Activated CD4-positive, CD25-positive, alpha-beta regulatory T cell treated with anti-CD3 and anti-CD28 coated beads, Interleukin-2, amount 50 U/mL, for 24 hours (primary cell): ENCODE results near the gene PHOSPHO1.

Experiments
- ATAC-seq, 2 donors: fragments of 150-1000 bp; cut with Tn5 transposase; one replicate each; pipeline ENCODE4 v1.10.0; 2021; ENCODE audit warnings: mild to moderate bottlenecking in 1 of 2, moderate library complexity in 1 of 2

Gene PHOSPHO1

DNA sequence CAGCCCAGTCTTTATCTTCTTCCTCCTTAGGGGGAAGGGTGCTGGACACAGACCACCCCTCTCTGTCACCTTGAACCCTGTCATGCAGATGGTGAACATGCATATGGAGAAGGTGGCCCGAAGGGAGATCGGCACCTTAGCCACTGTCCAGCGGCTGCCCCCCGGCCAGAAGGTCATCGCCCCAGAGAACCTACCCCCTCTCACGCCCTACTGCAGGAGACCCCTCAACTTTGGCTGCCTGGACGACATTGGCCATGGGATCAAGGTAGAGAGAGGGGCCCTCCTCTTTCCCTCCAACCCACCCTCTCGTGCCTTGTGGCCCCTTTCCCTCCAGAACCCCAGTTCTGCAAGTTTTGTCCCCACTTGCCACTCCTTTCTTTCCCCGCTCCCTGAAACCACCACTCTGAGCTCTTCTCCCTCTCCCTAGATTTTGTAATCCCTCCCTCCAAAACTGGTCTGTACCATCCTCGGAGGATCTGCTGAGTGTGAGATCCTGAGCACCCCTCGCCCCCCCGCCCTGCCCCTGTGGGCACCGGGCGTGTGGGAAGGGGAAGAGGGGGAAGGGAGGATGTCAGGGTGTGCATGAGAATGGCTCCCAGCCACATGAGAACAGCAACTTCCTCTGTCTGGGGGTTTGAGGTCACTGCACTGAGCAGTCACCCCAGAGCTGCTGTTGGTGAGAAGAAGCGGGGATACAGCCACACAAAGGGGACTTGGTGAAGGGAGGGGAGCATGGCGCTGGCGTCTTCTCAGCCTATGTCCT lies 12.8 kb downstream of the PHOSPHO1 start:
- peak; percentile 63 to 79 for ATAC-seq

DNA sequence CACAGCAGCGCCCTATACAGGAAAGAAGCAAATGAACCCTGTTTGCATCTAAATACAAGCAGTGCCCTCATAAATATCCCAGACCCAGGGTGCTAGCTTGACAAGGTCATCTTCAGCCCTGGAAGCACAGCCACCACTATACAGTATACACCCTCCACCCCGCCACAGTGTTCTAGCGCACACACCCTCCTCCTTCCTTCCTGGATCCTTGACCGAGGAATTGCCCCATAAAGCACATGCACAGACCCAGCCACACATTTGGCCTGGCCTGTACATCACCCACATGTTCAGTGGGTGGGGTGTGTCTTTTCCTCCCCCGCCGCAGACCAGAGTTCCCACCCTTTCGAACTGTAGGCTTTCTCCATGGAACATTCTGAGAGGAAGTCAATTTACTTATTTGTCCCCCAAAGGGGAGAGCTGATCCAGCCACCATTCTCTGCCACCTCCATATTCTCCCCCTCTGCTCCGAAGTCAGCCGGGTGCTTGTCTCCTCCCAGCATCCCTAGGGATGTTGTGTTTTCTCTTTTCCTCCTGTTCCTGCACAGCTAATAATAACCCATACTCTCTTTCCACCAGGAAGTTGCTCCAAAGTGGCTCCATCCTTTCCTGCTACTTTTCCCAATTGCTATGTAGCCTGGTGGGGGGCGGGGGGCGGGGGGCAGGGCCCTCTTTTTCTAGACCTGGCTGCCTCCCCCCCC lies 13.5 kb downstream of the PHOSPHO1 start:
- no peak for ATAC-seq

DNA sequence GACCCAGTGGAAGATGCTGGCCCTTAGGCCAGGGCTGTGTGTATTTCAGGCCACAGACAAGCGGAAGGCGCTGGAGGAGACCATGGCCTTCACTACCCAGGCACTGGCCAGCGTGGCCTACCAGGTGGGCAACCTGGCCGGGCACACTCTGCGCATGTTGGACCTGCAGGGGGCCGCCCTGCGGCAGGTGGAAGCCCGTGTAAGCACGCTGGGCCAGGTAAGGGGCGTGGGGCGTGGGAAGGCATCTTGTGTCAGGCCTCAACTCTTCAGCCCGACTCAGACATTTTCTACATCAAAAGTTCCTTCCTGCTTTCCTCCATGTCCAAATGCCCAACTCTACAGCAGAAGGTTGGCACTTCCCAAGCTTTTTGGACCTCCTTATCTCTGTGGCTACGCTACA lies 14.1 kb downstream of the PHOSPHO1 start:
- ATAC-seq, result no peak

DNA sequence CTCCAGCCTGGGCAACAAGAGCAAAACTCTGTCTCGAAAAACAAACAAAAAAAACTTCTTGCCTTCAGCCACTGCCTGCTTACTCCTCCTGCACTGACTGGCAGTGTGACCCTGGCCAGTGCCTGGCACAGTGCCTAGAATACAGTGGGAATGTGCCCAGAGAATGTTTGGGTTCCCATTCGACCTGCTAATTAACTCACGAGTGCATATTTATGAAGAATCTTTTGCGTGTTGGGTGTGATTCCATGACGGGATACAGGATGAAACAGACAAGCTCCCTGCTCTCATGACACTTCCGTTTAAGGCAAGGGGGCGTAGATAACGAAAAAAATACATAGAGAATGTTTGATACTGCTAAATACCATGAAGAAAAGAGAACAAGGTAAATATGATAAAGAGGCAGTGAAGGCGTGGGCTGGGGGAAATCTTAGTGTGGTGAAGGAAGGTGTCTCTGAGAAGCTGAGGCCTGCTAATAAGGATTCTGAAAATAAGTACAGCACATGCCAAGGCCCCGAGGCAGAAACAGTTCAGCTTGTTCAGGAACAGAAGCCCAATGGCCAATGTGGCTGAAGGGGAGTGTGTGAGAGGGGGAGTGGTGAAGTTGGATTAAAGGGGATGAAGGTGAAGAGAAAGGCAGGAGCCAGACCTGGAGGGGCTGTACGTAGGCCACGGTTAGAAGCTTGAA lies 15.8 kb downstream of the PHOSPHO1 start:
- no peak for ATAC-seq

- no peak for ATAC-seq
Observed at GRCh38 chr17:49213847-49214246, 16.7 kb downstream of the PHOSPHO1 start.

DNA sequence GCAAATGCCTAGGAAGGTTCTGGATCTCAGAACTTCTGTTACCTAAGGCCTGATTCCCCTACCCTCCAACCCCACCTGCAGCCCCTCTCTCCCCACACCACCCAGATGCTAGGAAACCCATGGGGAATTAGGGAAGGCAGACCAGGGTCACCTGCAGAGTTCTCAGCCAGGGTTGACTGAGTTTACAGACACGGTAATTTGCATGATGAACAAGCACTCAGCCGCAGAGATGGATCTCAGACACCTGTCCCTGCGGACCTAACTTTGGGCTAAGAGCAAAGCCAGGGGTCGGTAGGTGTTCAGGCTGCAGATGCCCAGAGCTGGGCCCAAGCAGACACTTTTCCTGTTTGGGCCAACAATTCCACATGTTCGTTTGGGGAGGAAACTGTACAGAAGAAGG lies 17.2 kb downstream of the PHOSPHO1 start:
- ATAC-seq, result no peak

DNA sequence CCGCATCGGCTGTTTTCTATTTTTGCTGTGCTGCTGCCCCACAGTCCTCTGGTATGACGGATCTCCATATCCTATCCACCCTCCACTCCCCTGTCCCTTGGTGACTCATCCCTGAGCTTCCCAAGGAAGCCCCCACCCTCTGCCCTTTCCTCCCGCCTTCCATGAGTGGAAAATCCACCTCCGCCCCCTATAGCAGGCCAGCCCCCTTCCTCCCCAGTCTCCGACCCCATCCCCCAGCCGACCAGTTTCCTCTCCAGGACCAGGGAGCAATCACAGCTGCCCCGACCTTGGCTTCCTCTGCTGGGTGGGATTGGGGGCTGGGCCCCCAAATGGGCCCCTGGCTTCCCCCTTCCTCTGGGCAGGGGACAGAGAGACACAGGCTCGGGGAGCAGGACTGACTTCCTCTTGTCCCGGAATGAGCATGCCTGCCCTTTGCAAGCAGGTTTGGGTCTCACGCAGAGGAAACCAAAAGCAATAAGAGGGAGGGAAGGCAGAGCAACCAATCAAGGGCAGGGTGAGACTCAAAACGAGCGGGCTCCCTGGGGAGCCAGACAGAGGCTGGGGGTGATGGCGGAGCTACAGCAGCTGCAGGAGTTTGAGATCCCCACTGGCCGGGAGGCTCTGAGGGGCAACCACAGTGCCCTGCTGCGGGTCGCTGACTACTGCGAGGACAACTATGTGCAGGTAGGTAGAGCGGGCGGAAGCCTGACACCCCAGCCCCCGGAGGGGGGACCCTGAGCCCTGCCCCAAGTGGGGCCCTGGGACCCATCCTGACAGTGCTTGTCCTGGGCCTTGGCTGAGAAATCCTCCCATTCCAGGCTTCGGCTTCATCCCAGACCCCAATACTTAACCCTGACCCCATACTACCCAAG lies 20.2 kb downstream of the PHOSPHO1 start, which contains the start of the genes ABI3 and GNGT2:
TSS of gene ABI3 (plus strand) at position 550 of the 872 bp plus-strand sequence. CDS start at position 568, 18 bp downstream.
TSS of gene GNGT2 (minus strand) at position 417 of the 872 bp plus-strand sequence. CDS start 3,152 bp downstream, outside the sequence.
- ATAC-seq, result peak; percentile 95 to 98

DNA sequence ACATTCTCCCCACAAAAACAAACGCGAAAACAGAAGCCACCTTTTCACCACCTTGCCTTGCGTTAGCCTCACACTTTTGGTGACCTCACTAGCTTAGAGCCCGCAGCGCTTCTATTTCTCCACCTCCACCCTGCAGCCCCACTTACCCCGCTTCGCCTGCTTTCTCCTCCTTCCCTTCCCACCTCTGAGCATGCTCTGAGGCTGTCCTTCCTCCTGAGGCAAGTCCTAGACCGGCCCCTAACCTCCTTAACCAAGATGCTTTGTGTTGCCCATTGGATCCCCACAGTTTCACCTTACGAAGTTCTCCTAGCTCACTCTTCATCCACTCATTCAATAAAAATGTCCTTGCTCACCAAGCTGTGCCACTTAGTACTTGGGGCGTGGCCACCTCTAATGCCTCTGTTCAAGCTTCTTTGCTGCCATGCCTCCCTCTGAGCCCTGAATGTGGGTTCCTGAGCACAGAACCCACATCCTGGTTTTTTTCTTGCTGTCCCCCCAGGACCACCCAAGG lies 21.5 kb downstream of the PHOSPHO1 start:
- no peak for ATAC-seq

- no peak for ATAC-seq
Observed at GRCh38 chr17:49204516-49204915, 26.1 kb downstream of the PHOSPHO1 start.

GRCh38 chr17:49203796-49204195 lies 26.8 kb downstream of the PHOSPHO1 start:
- ATAC-seq, result no peak

DNA sequence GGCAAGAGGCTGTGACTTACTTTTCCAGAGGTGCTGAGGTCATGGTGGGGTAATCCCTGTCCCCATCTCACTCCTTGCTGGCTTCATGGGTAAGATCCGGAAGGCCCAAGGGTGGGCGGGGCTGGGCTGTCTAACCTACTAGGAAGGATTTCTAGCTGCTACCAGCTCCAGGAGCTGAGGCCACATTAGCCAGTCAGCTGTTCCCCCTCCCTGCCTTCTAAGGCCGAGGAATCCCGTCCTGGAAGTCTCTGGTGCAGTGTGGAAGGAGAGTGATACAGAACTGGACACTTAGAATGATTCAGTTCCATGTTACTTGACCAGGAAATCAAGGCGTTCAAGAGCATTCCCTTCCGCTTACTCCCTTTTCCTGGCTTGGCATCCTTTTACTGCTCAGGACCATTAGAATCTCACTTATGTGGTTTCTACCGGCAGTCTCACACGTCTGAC lies 29.1 kb downstream of the PHOSPHO1 start:
- no peak for ATAC-seq

DNA sequence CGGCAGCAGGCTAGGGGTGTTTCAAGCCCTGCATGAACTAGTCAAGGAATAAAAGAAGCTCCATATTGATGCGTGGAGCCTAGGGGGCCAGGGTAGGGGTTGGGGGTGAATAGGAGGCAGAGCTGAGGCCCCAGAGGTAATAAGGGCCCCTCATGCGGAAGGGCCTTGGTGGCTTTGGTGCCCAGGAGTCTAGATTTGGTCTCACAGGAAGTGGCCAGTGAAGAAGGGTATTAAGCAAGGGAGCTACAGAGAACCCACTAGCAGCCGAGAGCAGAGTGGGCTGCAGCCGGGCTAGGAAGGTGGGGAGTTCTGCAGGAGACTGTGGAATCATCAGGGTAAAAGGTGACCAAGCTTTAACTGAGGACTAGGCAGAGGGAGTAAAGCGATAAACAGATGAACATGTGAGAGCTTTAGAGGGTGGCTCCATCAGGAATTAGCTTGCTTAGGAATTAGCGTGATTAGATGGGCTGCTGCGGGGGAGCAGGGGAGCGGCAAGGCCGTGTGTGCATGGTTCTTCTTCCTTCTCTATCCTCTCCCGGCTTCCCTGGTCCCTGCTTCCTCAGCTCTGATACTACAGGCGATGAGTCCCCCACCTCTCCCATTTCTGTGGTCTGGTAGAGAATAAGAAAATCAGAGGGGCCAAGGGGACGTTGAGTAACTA lies 30.0 kb downstream of the PHOSPHO1 start:
- ATAC-seq, result no peak

DNA sequence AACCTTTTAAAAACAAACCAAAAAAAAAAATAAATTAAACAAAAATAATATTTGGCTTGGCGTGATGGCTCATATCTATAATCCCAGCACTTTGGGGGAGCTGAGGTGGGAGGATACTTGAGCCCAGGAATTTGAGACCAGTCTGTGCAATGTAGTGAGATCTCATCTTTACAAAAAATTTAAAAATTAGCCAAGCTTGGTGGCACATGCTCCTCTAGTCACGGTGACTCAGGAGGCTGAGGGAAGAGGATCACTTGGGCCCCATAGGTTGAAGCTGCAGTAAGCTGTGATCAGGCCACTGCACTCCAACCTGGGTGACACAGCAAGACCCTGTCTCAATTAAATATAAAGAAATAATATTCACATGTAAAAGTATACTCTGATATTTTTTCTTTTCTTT lies 32.4 kb downstream of the PHOSPHO1 start:
- ATAC-seq, result no peak

DNA sequence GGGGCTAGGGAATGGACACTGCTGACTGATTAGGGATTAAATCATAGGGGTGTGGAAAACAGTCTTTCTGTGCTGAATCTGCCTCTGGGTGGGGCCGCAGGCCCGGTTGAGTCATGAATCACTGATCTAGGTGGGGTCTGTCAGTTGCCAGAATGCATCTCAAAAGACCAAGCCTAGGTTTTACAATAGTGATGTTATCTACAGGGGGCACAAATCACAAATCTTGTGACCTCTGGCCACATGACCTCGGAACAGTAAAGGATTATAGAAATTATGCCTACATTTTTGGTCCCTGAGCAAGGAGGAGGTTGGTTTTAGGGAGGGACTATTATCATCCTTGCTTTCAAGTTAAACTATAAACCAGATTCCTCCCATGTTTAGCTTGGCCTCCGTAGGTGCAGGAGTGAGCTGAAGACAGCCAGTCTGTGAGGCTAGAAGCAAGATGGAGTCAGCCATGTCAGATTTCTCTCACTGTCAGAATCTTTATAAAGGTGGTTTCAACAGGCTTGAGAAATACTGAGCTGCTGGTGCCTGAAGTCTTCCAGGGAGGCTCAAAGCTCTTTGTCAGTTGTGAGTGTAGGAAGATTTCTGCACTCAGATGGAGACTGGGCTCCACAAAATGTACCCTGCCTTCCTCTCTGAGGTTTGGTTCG lies 33.1 kb downstream of the PHOSPHO1 start:
- ATAC-seq, result no peak

DNA sequence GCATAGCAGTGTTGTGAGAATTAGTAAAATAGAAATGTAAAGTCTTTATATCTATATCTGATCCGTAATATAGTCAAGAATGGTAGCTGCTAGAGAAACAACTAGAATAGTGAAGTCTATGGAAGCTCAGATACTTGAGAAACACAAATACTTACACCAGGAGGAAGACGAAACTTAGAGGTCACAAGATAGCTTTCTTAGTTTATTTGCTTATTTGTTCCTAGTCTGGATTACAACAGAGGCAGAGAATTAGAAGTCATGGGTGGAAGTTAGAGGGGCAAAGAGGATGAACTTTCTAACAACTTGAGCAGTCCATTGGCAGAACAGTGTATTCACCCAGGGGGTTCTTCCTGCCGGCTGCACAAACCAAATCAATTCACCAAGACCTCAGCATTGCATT lies 34.1 kb downstream of the PHOSPHO1 start:
- ATAC-seq, result no peak

- ATAC-seq, result no peak
Observed at GRCh38 chr17:49195751-49196150, 34.8 kb downstream of the PHOSPHO1 start.

DNA sequence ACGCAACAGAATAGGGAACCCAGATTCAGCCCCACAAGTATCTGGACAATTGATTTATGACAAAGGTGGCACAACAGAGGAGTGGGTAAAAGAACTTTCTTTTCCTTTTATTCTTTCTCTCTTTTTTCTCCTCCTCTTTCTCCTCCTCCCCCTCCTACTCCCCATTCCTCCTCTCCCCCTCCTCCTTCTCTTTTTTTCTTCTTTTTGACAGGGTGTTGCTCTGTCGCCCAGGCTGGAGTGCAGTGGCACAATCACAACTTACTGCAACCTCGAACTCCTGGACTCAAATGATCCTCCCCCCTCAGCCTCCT lies 36.3 kb downstream of the PHOSPHO1 start:
- ATAC-seq, result no peak

GRCh38 chr17:49193513-49194296 lies 36.9 kb downstream of the PHOSPHO1 start:
- ATAC-seq, result no peak

DNA sequence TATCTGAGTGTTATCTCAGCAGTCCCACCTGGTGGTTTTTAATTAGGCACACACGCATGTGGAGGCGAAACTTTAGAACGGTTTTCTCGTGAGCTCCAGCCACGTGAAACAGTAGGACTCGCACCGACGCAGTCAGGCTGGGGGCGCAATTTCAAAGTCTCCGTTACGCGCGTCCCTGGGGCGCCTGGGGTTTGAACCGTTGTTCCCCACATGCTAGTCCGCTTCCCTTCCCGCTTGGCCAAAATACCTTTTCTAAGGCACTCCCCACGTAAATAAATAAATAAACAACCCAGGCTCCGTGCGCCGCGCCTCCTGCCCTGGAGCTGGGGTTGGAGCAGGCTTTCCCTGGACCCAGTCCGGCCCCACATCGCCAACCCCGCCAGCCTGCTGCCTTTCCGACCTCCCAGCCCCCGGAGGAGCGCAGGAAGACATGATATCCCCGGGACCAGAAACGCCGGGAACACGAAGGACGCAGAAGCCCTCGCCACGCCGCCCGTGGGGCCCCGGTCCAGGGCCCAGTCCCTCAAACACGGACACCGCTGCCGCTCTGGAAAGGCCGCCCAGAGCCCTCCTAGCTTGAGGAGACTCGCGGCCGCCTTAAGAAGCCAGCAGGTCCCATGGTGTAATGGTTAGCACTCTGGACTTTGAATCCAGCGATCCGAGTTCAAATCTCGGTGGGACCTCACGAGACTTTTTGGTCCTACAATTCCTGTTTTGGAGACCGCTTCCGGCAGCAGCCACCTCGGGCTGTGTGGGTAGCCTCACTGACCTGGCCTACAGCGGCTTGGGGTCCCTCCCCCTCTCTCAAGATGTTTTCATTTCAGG lies 38.5 kb downstream of the PHOSPHO1 start:
- ATAC-seq, result peak; percentile 22 to 45
